DMS53 (cell line): ENCODE measurements around the gene SIK3.
A peak's percentile ranks its signal among the peaks of the same experiment; 100 is the strongest.
"Not testable (repeated sequence)": the region's sequence is repeated elsewhere in the genome, so short reads cannot be mapped to it uniquely, and the experiment has no call there.

Experiments
- DNase-seq: peaks from one replicate; lab custom pipeline; 2025; lab: John Stamatoyannopoulos, UW

The SIK3 gene

GRCh38 chr11:117098269-117099232, at the start of gene SIK3:
Gene SIK3 (minus strand): TSS chr11:117098428. CDS start chr11:117098415, 13 bp downstream.
- DNase-seq: peak; percentile 98

- DNase-seq: no peak
These were observed 48.3 kb upstream of the SIK3 start for GRCh38 chr11:117146521-117146920.

- peak; percentile 33 for DNase-seq
These were observed 47.1 kb upstream of the SIK3 start for GRCh38 chr11:117145393-117145761.

GRCh38 chr11:117144477-117145392, 46.5 kb upstream of the SIK3 start:
- DNase-seq: peak; percentile 77

- DNase-seq: peak; percentile 98
These were observed 45.7 kb upstream of the SIK3 start, which contains the start of gene PAFAH1B2 for GRCh38 chr11:117143871-117144476. Gene PAFAH1B2 (plus strand): TSS chr11:117144287. CDS start chr11:117152448, 8,161 bp downstream.

- DNase-seq: peak; percentile 67
These were observed 45.2 kb upstream of the SIK3 start for GRCh38 chr11:117143390-117143789.

- DNase-seq: not testable (repeated sequence)
These were observed 39.2 kb upstream of the SIK3 start for GRCh38 chr11:117137223-117138086.

- DNase-seq: not testable (repeated sequence)
These were observed 36.8 kb upstream of the SIK3 start for GRCh38 chr11:117134979-117135378.

- DNase-seq: no peak
These were observed 36.2 kb upstream of the SIK3 start for GRCh38 chr11:117134431-117134830.

- no peak for DNase-seq
These were observed 32.7 kb upstream of the SIK3 start for GRCh38 chr11:117130879-117131278.

GRCh38 chr11:117130396-117130795, 32.2 kb upstream of the SIK3 start:
- not testable (repeated sequence) for DNase-seq

- DNase-seq: no peak
These were observed 30.1 kb upstream of the SIK3 start for GRCh38 chr11:117128289-117128688.

GRCh38 chr11:117127171-117127901, 29.1 kb upstream of the SIK3 start:
- peak; percentile 72 for DNase-seq

- DNase-seq: no peak
These were observed 28.2 kb upstream of the SIK3 start for GRCh38 chr11:117126223-117126965.

- no peak for DNase-seq
These were observed 24.3 kb upstream of the SIK3 start for GRCh38 chr11:117122556-117122955.

GRCh38 chr11:117121176-117121575, 22.9 kb upstream of the SIK3 start:
- no peak for DNase-seq

GRCh38 chr11:117117681-117118080, 19.5 kb upstream of the SIK3 start:
- DNase-seq: no peak

- DNase-seq: not testable (repeated sequence)
These were observed 14.7 kb upstream of the SIK3 start for GRCh38 chr11:117112939-117113338.

GRCh38 chr11:117112497-117112896, 14.3 kb upstream of the SIK3 start:
- not testable (repeated sequence) for DNase-seq
